Chondrocyte (in vitro differentiated cells): ENCODE results near the gene BICD1. TPM values are rescaled to one million over a fixed set of nuclear protein-coding genes. Genes with fewer than 3 reads are reported as not detected.
A peak's percentile ranks its signal among the peaks of the same experiment; 100 is the strongest.

Experiments used
- DNase-seq: peaks from one replicate; pipeline ENCODE4 v3.0.0; 2021; ENCODE audit warnings: mixed read lengths, low spot score
- H3K27ac Mint-ChIP-seq: one replicate; pipeline ENCODE4 v1.8.0; 2021; ENCODE audit warnings: mild to moderate bottlenecking, moderate library complexity, mixed read lengths; ENCODE audit not compliant: unreplicated experiment
- H3K27me3 Mint-ChIP-seq: 2 replicates; pipeline ENCODE4 v1.8.0; 2021; ENCODE audit warnings: low read depth, mixed read lengths
- H3K36me3 Mint-ChIP-seq: 2 replicates; pipeline ENCODE4 v1.8.0; 2021; ENCODE audit warnings: low read depth, mixed read lengths
- H3K4me1 Mint-ChIP-seq: 2 replicates; pipeline ENCODE4 v1.8.0; 2021; ENCODE audit warnings: low read depth, mild to moderate bottlenecking, mixed read lengths
- H3K4me3 Mint-ChIP-seq: one replicate; pipeline ENCODE4 v1.8.0; 2021; ENCODE audit warnings: mild to moderate bottlenecking, moderate library complexity, mixed read lengths; ENCODE audit not compliant: unreplicated experiment
- H3K9me3 Mint-ChIP-seq: 2 replicates; pipeline ENCODE4 v1.8.0; 2021; ENCODE audit warnings: low read depth, mixed read lengths
- total RNA-seq: library from RNA; stranded (reverse); gene quantifications from 3 replicates; pipeline ENCODE4 v1.2.1, GENCODE V29; 2021
- TF ChIP-seq, protein P1 (sequence below): fragments of 200-600 bp; sonication (generic); IDR thresholded peaks from 2 replicates; pipeline ENCODE4 v1.5.0; 2021; ENCODE audit warnings: antibody characterized with exemption, mild to moderate bottlenecking, moderate library complexity

BICD1 gene
- total RNA-seq, 1 donor from 2014 or later = 30.5 TPM

GRCh38 chr12:32293808-32294419 is 187.3 kb downstream of the BICD1 start:
- no peak overlapping the region for H3K27ac Mint-ChIP-seq
- TF ChIP-seq, protein P1, sequence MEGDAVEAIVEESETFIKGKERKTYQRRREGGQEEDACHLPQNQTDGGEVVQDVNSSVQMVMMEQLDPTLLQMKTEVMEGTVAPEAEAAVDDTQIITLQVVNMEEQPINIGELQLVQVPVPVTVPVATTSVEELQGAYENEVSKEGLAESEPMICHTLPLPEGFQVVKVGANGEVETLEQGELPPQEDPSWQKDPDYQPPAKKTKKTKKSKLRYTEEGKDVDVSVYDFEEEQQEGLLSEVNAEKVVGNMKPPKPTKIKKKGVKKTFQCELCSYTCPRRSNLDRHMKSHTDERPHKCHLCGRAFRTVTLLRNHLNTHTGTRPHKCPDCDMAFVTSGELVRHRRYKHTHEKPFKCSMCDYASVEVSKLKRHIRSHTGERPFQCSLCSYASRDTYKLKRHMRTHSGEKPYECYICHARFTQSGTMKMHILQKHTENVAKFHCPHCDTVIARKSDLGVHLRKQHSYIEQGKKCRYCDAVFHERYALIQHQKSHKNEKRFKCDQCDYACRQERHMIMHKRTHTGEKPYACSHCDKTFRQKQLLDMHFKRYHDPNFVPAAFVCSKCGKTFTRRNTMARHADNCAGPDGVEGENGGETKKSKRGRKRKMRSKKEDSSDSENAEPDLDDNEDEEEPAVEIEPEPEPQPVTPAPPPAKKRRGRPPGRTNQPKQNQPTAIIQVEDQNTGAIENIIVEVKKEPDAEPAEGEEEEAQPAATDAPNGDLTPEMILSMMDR = peak; percentile 40
- H3K9me3 Mint-ChIP-seq = no peaks in the 10 kb centered on the region
- no peak overlapping the region for H3K4me3 Mint-ChIP-seq
- no peak for DNase-seq
- H3K36me3 Mint-ChIP-seq = no peaks in the 10 kb centered on the region
- no peaks in the 10 kb centered on the region for H3K27me3 Mint-ChIP-seq
- H3K4me1 Mint-ChIP-seq = peaks cover 12% of the 10 kb centered on the region

GRCh38 chr12:32296567-32296966 is 189.9 kb downstream of the BICD1 start:
- no peaks in the 10 kb centered on the region for H3K27me3 Mint-ChIP-seq
- H3K9me3 Mint-ChIP-seq = no peaks in the 10 kb centered on the region
- H3K36me3 Mint-ChIP-seq = no peaks in the 10 kb centered on the region

DNA sequence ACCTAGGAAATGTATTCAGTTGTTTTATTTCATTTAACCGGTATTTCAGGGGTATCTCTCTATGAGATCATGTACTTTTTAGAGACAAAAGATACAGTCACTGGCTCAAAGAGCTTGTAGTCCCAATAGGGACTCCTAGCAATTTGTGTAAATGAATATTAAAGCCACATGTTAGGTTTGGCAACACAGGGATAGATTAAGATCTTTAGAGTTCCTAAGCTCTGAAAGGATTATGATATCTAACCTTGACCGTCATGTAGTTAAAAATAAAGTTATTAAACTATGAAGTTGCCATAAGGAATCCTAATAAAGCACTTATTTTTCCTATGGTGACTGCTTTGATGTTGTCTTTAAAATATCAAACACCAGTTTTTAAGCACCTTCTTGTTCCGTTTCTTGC is 192.3 kb downstream of the BICD1 start:
- no peaks in the 10 kb centered on the region for H3K27me3 Mint-ChIP-seq
- H3K9me3 Mint-ChIP-seq = no peaks in the 10 kb centered on the region
- no peaks in the 10 kb centered on the region for H3K36me3 Mint-ChIP-seq
- H3K27ac Mint-ChIP-seq = no peak overlapping the region
- peaks cover 6% of the 10 kb centered on the region for H3K4me1 Mint-ChIP-seq
- DNase-seq = no peak
- TF ChIP-seq, protein P1 = no peak
- H3K4me3 Mint-ChIP-seq = no peak overlapping the region

More at GRCh38 chr12:32296567-32296966, 189.9 kb downstream of the BICD1 start:
- H3K4me1 Mint-ChIP-seq = peaks cover 6% of the 10 kb centered on the region
- TF ChIP-seq, protein P1 = no peak
- no peak overlapping the region for H3K4me3 Mint-ChIP-seq
- H3K27ac Mint-ChIP-seq = peak overlapping the region; percentile 41
- DNase-seq = no peak

DNA sequence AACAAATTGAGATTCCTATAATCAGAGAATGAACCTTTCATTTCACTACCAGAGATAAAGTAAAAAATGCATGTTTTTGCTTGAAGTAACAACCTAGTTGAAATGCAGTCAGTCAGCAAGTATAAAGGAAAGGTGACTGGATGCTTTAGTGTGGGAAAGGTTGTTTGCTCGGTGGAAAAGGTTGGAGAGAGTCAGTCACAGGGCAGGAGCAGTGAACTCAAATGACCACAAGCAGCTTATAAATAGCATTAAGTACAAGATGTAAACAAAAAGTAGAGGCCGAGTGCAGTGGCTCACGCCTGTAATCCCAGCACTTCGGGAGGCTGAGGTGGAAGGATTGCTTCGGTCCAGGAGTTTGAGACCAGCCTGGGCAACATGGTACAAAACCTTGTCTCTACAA is 194.6 kb downstream of the BICD1 start:
- H3K9me3 Mint-ChIP-seq = no peaks in the 10 kb centered on the region
- no peak for DNase-seq
- peaks cover 6% of the 10 kb centered on the region for H3K4me1 Mint-ChIP-seq
- H3K27ac Mint-ChIP-seq = no peak overlapping the region
- H3K4me3 Mint-ChIP-seq = no peak overlapping the region
- H3K27me3 Mint-ChIP-seq = no peaks in the 10 kb centered on the region
- TF ChIP-seq, protein P1 = no peak
- H3K36me3 Mint-ChIP-seq = peaks cover 3% of the 10 kb centered on the region

DNA sequence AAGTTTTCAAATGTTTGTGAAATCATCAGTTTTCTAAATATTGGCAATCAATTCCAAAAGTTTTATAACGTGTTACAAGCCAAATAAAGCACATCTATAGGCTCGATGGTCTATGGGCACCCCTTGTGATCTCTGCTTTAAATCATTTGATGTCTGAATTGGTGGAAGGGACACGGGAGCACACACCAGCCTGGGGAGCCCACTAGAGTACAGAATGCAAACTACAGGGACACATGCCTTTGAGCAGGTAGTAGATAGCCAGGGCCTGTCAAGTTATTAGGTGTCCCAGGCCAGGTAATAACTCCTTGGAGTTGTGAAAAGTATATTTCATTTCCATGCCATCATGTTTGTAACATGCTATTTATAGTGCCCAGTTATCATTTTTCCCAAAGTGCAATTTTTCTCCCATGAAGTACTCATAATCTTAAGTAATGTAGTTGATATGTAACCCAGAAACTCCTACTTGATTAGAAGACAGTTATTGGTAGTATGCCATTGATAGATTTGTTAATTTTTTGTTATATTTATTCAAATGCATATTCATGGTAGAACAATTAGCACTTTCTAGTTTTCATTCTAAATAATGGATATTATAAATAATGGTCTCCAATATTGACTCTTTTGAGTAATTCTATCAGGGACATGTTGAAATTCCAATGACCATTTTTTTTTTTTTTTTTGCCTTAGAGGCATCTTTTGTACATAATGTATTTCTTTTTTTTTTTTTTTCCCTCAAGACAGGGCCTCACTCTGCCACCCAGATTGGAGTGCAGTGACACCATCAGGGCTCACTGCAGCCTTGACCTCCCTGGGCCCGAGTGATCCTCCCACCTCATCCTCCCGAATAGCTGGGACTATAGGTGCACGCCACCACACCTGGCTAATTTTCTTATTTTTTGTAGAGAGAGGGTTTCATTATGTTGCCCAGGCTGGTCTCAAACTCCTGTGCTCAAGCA is 195.8 kb downstream of the BICD1 start:
- Mint-ChIP-seq H3K27ac (no peak overlapping the region), H3K36me3 (peaks cover 3% of the 10 kb centered on the region), H3K27me3 (no peaks in the 10 kb centered on the region), H3K4me3 (no peak overlapping the region), H3K4me1 (no peaks in the 10 kb centered on the region), H3K9me3 (no peaks in the 10 kb centered on the region)
- no peak for DNase-seq
- TF ChIP-seq, protein P1 = peak; percentile 63
